Parathyroid adenoma (tissue), 2 donors: ENCODE measurements around the gene FAM181B.

Source experiments
- H2AFZ ChIP-seq: fragments of 300-600 bp; sonication (generic); one replicate; pipeline ENCODE4 v1.7.0; 2017; ENCODE audit warnings: antibody characterized with exemption, mild to moderate bottlenecking
- H3K27ac ChIP-seq: fragments of 300-600 bp; sonication (generic); one replicate; pipeline ENCODE4 v1.7.0; 2017
- H3K27me3 ChIP-seq: fragments of 300-600 bp; sonication (generic); one replicate; pipeline ENCODE4 v1.7.0; 2017; ENCODE audit warnings: low read length; ENCODE audit not compliant: control insufficient read depth, insufficient read depth
- H3K36me3 ChIP-seq: fragments of 300-600 bp; sonication (generic); one replicate; pipeline ENCODE4 v1.7.0; 2017; ENCODE audit warnings: low read length; ENCODE audit not compliant: control insufficient read depth, insufficient read depth
- H3K4me1 ChIP-seq: fragments of 300-600 bp; sonication (generic); one replicate; pipeline ENCODE4 v1.7.0; 2017; ENCODE audit warnings: control low read depth
- H3K4me2 ChIP-seq: fragments of 300-600 bp; sonication (generic); one replicate; pipeline ENCODE4 v1.7.0; 2017; ENCODE audit warnings: low read length
- H3K4me3 ChIP-seq: fragments of 300-600 bp; sonication (generic); one replicate; pipeline ENCODE4 v1.7.0; 2017; ENCODE audit warnings: low read depth, low read length
- H3K79me2 ChIP-seq: fragments of 300-600 bp; sonication (generic); one replicate; pipeline ENCODE4 v1.7.0; 2017; ENCODE audit warnings: control low read depth
- H3K9ac ChIP-seq: fragments of 300-600 bp; sonication (generic); one replicate; pipeline ENCODE4 v1.7.0; 2017; ENCODE audit warnings: mild to moderate bottlenecking
- H3K9me3 ChIP-seq: fragments of 300-600 bp; sonication (generic); one replicate; pipeline ENCODE4 v1.7.0; 2017; ENCODE audit warnings: low read length; ENCODE audit not compliant: control insufficient read depth
- TF ChIP-seq, protein P1 (sequence below): fragments of 300-600 bp; sonication (generic); IDR thresholded peaks from one replicate; pipeline ENCODE4 v1.7.0; 2017; ENCODE audit warnings: antibody characterized with exemption, mild to moderate bottlenecking
- donor health status: primary hyperparathyroidism.

FAM181B gene

DNA sequence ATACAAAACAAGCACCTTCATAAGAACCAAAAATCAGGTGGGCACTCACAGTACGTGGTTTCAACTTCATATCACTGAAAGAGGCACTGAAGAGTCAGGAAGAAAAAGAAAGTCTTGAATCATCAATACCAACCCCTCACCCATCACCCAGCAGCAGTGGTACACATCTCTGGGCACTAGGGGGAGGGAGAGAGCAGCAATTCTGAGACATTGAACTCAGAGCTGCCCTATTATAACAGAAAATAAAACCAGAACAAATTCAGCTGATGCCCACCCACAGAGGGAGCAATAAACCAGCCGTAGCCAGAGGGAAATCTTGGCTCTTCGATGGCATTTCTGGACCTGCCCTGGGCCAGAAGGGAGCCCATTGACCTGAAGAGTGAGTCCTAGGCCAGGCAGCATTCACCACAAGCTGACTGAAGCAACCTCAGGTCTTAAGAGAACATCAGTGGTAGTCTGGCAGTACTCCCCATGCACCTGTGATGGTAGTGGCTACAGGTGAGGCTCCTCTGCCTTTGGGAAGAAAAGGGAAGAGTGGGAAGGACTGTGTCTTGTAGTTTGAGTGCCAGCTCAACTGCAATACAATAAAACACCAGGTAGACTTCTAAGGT lies 42.2 kb upstream of the FAM181B start:
- no peak overlapping the region for H3K27ac ChIP-seq
- TF ChIP-seq, protein P1, sequence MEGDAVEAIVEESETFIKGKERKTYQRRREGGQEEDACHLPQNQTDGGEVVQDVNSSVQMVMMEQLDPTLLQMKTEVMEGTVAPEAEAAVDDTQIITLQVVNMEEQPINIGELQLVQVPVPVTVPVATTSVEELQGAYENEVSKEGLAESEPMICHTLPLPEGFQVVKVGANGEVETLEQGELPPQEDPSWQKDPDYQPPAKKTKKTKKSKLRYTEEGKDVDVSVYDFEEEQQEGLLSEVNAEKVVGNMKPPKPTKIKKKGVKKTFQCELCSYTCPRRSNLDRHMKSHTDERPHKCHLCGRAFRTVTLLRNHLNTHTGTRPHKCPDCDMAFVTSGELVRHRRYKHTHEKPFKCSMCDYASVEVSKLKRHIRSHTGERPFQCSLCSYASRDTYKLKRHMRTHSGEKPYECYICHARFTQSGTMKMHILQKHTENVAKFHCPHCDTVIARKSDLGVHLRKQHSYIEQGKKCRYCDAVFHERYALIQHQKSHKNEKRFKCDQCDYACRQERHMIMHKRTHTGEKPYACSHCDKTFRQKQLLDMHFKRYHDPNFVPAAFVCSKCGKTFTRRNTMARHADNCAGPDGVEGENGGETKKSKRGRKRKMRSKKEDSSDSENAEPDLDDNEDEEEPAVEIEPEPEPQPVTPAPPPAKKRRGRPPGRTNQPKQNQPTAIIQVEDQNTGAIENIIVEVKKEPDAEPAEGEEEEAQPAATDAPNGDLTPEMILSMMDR, result no peak

DNA sequence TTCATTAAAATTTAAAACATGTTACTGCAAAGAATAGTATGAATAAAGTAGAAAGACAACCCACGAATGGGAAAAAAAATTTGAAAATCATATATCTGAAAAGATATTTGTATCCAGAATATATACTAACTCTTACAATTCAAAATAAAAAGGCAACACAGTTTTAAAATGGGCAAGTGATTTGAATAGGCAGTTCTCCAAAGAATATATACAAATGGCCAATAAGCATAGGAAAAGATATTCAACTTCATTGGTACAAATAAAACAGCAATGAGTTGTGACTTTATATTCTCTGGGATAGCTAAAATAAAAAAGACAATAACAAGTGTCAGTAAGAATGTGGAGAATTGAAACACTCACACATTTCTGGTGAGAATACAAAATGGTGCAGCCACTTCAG lies 41.6 kb upstream of the FAM181B start:
- H3K4me1 ChIP-seq, result no peaks in the 10 kb centered on the region
- H3K79me2 ChIP-seq, result no peaks in the 10 kb centered on the region
- no peak overlapping the region for H3K4me3 ChIP-seq
- H3K9ac ChIP-seq, result no peak overlapping the region
- H3K9me3 ChIP-seq, result no peaks in the 10 kb centered on the region
- no peak overlapping the region for H3K27ac ChIP-seq
- TF ChIP-seq, protein P1, result no peak
- no peak overlapping the region for H3K4me2 ChIP-seq
- H2AFZ ChIP-seq, result no peak overlapping the region
- H3K36me3 ChIP-seq, result no peaks in the 10 kb centered on the region
- H3K27me3 ChIP-seq, result no peaks in the 10 kb centered on the region

More for the DNA sequence above, 42.2 kb upstream of the FAM181B start:
- Histone ChIP-seq H3K36me3 (no peaks in the 10 kb centered on the region), H3K4me3 (no peak overlapping the region), H3K27me3 (no peaks in the 10 kb centered on the region), H3K9me3 (no peaks in the 10 kb centered on the region), H3K4me2 (no peak overlapping the region), H3K4me1 (no peaks in the 10 kb centered on the region), H2AFZ (no peak overlapping the region), H3K9ac (no peak overlapping the region), H3K79me2 (no peaks in the 10 kb centered on the region)

DNA sequence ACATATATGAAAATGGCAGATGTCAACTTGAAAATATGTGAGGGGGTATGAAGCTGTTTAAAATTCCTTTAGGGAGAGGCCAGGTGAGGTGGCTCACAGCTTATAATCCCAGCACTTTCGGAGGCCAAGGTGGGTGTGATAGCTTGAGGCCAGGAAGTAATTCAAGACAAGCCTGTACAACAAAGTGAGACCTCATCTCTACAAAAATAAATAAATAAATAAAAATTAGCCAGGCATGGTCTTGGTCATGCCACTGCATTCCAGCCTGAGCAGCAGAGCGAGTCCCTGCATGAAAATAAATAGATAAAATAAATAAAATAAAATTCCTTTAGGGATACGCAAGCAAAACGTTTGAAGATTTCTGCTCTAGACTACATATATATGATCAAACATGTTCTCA lies 38.1 kb upstream of the FAM181B start:
- TF ChIP-seq, protein P1, result no peak
- no peaks in the 10 kb centered on the region for H3K36me3 ChIP-seq
- H3K9me3 ChIP-seq, result no peaks in the 10 kb centered on the region
- H3K4me1 ChIP-seq, result no peaks in the 10 kb centered on the region
- H3K27ac ChIP-seq, result no peak overlapping the region
- H3K27me3 ChIP-seq, result no peaks in the 10 kb centered on the region
- H3K4me3 ChIP-seq, result no peak overlapping the region
- H3K9ac ChIP-seq, result no peak overlapping the region
- no peak overlapping the region for H3K4me2 ChIP-seq
- H3K79me2 ChIP-seq, result no peaks in the 10 kb centered on the region
- H2AFZ ChIP-seq, result no peak overlapping the region

DNA sequence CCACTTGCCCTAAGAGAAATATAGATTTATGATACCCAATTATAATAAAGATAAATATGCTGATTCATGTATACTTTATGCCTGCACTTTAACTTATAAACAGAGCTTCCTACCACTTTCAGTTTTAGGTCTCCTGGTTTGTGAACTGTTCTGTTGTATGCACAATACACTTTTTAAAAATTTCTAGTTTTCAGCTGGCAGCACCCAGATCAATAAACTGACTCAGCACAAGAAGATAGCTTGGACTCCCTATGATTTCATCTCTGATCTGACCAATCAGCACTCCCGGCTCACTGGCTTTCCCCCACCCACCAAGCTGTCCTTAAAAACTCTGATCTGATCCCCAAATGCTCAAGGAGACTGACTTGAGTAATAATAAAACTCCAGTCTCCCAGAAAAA lies 33.5 kb upstream of the FAM181B start:
- Histone ChIP-seq H3K79me2 (no peaks in the 10 kb centered on the region), H3K4me1 (no peaks in the 10 kb centered on the region), H3K4me2 (no peak overlapping the region), H2AFZ (no peak overlapping the region), H3K27ac (no peak overlapping the region), H3K27me3 (no peaks in the 10 kb centered on the region), H3K36me3 (no peaks in the 10 kb centered on the region), H3K4me3 (no peak overlapping the region), H3K9ac (no peak overlapping the region), H3K9me3 (no peaks in the 10 kb centered on the region)
- TF ChIP-seq, protein P1, result no peak

DNA sequence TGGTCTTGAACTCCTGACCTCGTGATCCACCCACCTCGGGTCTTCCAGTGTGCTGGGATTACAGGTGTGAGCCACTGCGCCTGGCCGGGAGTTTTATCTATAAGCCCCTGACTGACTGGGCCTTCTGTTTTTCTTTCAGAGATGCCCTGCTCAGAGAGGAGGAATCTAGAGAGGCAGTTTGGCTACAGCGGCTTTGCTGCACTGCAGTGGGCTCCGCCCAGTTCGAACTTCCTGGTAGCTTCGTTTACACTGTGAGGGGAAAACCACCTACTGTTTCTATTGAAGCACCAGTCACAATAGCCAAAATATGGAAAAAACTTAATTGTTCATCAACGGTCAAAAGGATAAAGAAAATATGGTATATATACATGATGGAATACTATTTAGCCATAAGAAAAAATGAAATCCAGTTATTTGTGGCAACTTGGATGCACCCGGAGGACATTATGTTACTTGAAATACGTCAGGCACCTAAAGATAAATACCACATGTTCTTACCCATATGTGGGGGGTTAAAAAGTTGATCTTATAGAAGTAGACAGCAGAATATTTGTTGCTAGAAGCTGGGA lies 31.9 kb upstream of the FAM181B start:
- Histone ChIP-seq H3K9me3 (no peaks in the 10 kb centered on the region), H3K36me3 (no peaks in the 10 kb centered on the region), H3K4me2 (no peak overlapping the region), H3K9ac (no peak overlapping the region), H3K27ac (no peak overlapping the region), H3K4me3 (no peak overlapping the region), H3K79me2 (no peaks in the 10 kb centered on the region), H2AFZ (no peak overlapping the region), H3K27me3 (no peaks in the 10 kb centered on the region), H3K4me1 (no peaks in the 10 kb centered on the region)
- TF ChIP-seq, protein P1, result no peak
